HCEC 1CT (cell line): ENCODE results near the gene RPS29.
"Not testable (repeated sequence)": the region's sequence is repeated elsewhere in the genome, so short reads cannot be mapped to it uniquely, and the experiment has no call there.

ENCODE experiments used
- DNase-seq: peaks from one replicate; pipeline ENCODE4 v3.0.0-alpha.2; 2017

The RPS29 gene

GRCh38 chr14:49585803-49586672 is at the start of gene RPS29:
Gene RPS29, minus strand, starts transcription at chr14:49586380. Its CDS starts 34 bp downstream, at chr14:49586346.
- peak; percentile 98 for DNase-seq

GRCh38 chr14:49634547-49635334 is 48.6 kb upstream of the RPS29 start, which contains the start of gene DNAAF2:
Gene DNAAF2, minus strand, starts transcription at chr14:49635244. Its CDS starts 95 bp downstream, at chr14:49635149.
- DNase-seq: peak; percentile 67

GRCh38 chr14:49633640-49634546 is 47.7 kb upstream of the RPS29 start:
- peak; percentile 94 for DNase-seq

GRCh38 chr14:49623941-49624839 is 38.0 kb upstream of the RPS29 start:
- DNase-seq: peak; percentile 26

- no peak for DNase-seq
Measured at GRCh38 chr14:49623387-49623786, 37.2 kb upstream of the RPS29 start.

- DNase-seq: no peak
Measured at GRCh38 chr14:49622022-49622607, 35.9 kb upstream of the RPS29 start.

- DNase-seq: peak; percentile 54
Measured at GRCh38 chr14:49621114-49621881, 35.1 kb upstream of the RPS29 start.

- peak; percentile 98 for DNase-seq
Measured at GRCh38 chr14:49620182-49621113, 34.3 kb upstream of the RPS29 start, which contains the start of the genes MGAT2 and RPL36AL. Gene MGAT2, plus strand, starts transcription at chr14:49620799. Its CDS starts 470 bp downstream, at chr14:49621269. Gene RPL36AL, minus strand, starts transcription at chr14:49620626. Its CDS starts 1,522 bp downstream, at chr14:49619104.

- no peak for DNase-seq
Measured at GRCh38 chr14:49619730-49620129, 33.5 kb upstream of the RPS29 start.

GRCh38 chr14:49619273-49619672 is 33.1 kb upstream of the RPS29 start:
- DNase-seq: not testable (repeated sequence)

- no peak for DNase-seq
Measured at GRCh38 chr14:49617852-49618519, 31.8 kb upstream of the RPS29 start.

- DNase-seq: no peak
Measured at GRCh38 chr14:49615776-49616175, 29.6 kb upstream of the RPS29 start.

GRCh38 chr14:49614196-49614595 is 28.0 kb upstream of the RPS29 start:
- DNase-seq: no peak

GRCh38 chr14:49612671-49613070 is 26.5 kb upstream of the RPS29 start:
- DNase-seq: no peak

- DNase-seq: no peak
Measured at GRCh38 chr14:49612251-49612650, 26.1 kb upstream of the RPS29 start.

- no peak for DNase-seq
Measured at GRCh38 chr14:49607583-49607982, 21.4 kb upstream of the RPS29 start.

- DNase-seq: peak; percentile 87
Measured at GRCh38 chr14:49598485-49599300, 12.5 kb upstream of the RPS29 start, which contains the start of gene LRR1. Gene LRR1, plus strand, starts transcription at chr14:49598940. Its CDS starts 81 bp downstream, at chr14:49599021.

- no peak for DNase-seq
Measured at GRCh38 chr14:49598189-49598484, 12.0 kb upstream of the RPS29 start.
